ENCODE data around the gene F12.

- TF ChIP-seq ELF4 (IDR thresholded peaks at IDR 0.05) = no peak
- TF ChIP-seq ARNT (IDR thresholded peaks at IDR 0.05) = no peak
- TF ChIP-seq FOXM1 (IDR thresholded peaks at IDR 0.05; ENCODE audit: borderline replicate concordance) = no peak
- no peak for TF ChIP-seq FOXA1 (IDR thresholded peaks at IDR 0.05)
- TF ChIP-seq TARDBP (IDR thresholded peaks at IDR 0.05) = no peak
- TF ChIP-seq SUZ12 (IDR thresholded peaks at IDR 0.05) = no peak
- no peak for TF ChIP-seq HDGF (IDR thresholded peaks at IDR 0.05; ENCODE audit: borderline replicate concordance)
Observed at GRCh38 chr5:177457852-177458681, 48.7 kb upstream of the F12 start.
